ENCODE measurements around the gene PIK3R1. TPM values are rescaled to one million over a fixed set of nuclear protein-coding genes. Genes with fewer than 3 reads are reported as not detected.

Gene PIK3R1
- total RNA-seq, 1 experiment from 2014 or later = 11.3 TPM

DNA sequence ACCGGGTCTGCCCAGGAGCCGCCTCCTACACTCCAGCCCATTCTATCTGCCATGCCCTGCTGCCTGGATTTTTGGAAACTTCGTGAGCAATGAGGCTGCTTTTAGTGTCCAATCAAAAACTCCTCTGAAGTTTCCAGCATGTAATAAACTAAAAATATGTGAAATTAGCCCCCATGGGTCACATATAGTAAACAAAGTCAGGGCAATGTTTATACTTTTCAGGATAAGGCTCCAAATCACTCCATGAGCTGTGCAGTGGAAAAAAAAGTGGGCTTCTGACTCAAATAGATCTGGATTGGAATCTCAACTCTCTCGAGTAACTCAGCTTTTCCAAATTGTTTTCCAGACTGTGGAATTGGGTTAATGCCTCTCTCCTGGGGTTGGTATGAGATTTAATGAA is 68.2 kb downstream of the PIK3R1 start:
- Mint-ChIP-seq H3K4me3 (no peak overlapping the region), H3K36me3 (ENCODE audit: insufficient read depth in 1 of 3, low read depth in 3 of 3) (peaks cover 0 to 9% (median 4%) of the 10 kb centered on the region in 3 experiments; a peak in 5 of 7 replicates), H3K27ac (no peak overlapping the region), H3K4me1 (peaks cover 26% of the 10 kb centered on the region in 2 experiments), H3K9me3 (no peaks in the 10 kb centered on the region), H3K27me3 (ENCODE audit: low read depth) (no peaks in the 10 kb centered on the region; the same call in 1 of the 2 replicates)
- Histone ChIP-seq H3K79me1 (ENCODE audit: insufficient read depth, low read depth, low read length, poor library complexity, severe bottlenecking) (no peaks in the 10 kb centered on the region), H4K8ac (replicated peaks; ENCODE audit: insufficient read length, low read depth, low read length) (no peak overlapping the region), H3K4ac (ENCODE audit: low read depth, low read length) (no peak overlapping the region), H4K91ac (ENCODE audit: insufficient read length, low read depth, low read length) (no peak overlapping the region), H3K18ac (ENCODE audit: insufficient read length, low read depth, low read length) (no peak overlapping the region), H3K79me2 (ENCODE audit: insufficient read depth, low read length) (no peaks in the 10 kb centered on the region), H3K4me1 (ENCODE audit: insufficient read depth, low read length) (no peaks in the 10 kb centered on the region), H4K20me1 (ENCODE audit: control insufficient read depth, insufficient read depth, insufficient read length) (no peaks in the 10 kb centered on the region), H2AK5ac (ENCODE audit: insufficient read length, low read length) (no peak overlapping the region), H3K23me2 (ENCODE audit: insufficient read length, low read depth, low read length, poor library complexity, severe bottlenecking) (peaks cover 10% of the 10 kb centered on the region), H3T11ph (ENCODE audit: low read length) (no peak overlapping the region), H4K5ac (ENCODE audit: insufficient read length, low read depth, low read length) (no peak overlapping the region), H2BK5ac (ENCODE audit: insufficient read length, low read length) (no peak overlapping the region), H3K4me2 (ENCODE audit: insufficient read depth, insufficient read length, low read length) (no peak overlapping the region), H3K56ac (ENCODE audit: insufficient read length, low read depth, low read length) (no peak overlapping the region), H2BK12ac (ENCODE audit: insufficient read length, low read depth, low read length) (no peak overlapping the region), H3K23ac (ENCODE audit: insufficient read length, low read depth, low read length) (no peak overlapping the region), H3K27ac (ENCODE audit: insufficient read length, low read depth, low read length) (no peak overlapping the region), H3K27me3 (ENCODE audit: insufficient read depth, low read length) (no peaks in the 10 kb centered on the region), H2AFZ (ENCODE audit: low read length) (no peak overlapping the region), H3K14ac (ENCODE audit: insufficient read depth, low read length) (no peak overlapping the region), H2BK120ac (ENCODE audit: low read depth, low read length, poor library complexity, severe bottlenecking) (no peak overlapping the region), H2BK20ac (ENCODE audit: low read depth, low read length, poor library complexity, severe bottlenecking) (no peak overlapping the region), H3K9ac (ENCODE audit: extremely low read depth, insufficient read length, low read length) (no peak overlapping the region), H3K9me3 (ENCODE audit: control insufficient read depth, low read depth, low read length) (no peaks in the 10 kb centered on the region), H2BK15ac (ENCODE audit: low read depth, low read length) (no peak overlapping the region)
- DNase-seq = no peak
- WGBS (ENCODE audit: extremely low coverage, insufficient read length, low lambda C conversion rate) = no CpG with 5 or more reads among the region's 4 CpGs
- TF ChIP-seq, protein P1, sequence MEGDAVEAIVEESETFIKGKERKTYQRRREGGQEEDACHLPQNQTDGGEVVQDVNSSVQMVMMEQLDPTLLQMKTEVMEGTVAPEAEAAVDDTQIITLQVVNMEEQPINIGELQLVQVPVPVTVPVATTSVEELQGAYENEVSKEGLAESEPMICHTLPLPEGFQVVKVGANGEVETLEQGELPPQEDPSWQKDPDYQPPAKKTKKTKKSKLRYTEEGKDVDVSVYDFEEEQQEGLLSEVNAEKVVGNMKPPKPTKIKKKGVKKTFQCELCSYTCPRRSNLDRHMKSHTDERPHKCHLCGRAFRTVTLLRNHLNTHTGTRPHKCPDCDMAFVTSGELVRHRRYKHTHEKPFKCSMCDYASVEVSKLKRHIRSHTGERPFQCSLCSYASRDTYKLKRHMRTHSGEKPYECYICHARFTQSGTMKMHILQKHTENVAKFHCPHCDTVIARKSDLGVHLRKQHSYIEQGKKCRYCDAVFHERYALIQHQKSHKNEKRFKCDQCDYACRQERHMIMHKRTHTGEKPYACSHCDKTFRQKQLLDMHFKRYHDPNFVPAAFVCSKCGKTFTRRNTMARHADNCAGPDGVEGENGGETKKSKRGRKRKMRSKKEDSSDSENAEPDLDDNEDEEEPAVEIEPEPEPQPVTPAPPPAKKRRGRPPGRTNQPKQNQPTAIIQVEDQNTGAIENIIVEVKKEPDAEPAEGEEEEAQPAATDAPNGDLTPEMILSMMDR (conservative IDR thresholded peaks at IDR 0.05) = no peak

Measured in H9 (cell line).